Left ventricle myocardium inferior (tissue), 1 donor: ENCODE measurements around the gene NUDT19. TPM values are rescaled to one million over a fixed set of nuclear protein-coding genes. Genes with fewer than 3 reads are reported as not detected.

ENCODE experiments used
- DNase-seq: peaks from one replicate; pipeline ENCODE4 v3.0.0-alpha.2; 2020
- H3K27ac ChIP-seq: fragments of 200-600 bp; replicated peaks from 2 replicates; pipeline ENCODE4 v1.8.0; 2021
- H3K27me3 ChIP-seq: fragments of 200-600 bp; 2 replicates; pipeline ENCODE4 v1.8.0; 2021; ENCODE audit warnings: low read depth
- H3K36me3 ChIP-seq: fragments of 200-600 bp; 2 replicates; pipeline ENCODE4 v1.8.0; 2021
- H3K4me1 ChIP-seq: fragments of 200-600 bp; 2 replicates; pipeline ENCODE4 v1.8.0; 2021
- H3K4me3 ChIP-seq: fragments of 200-600 bp; 2 replicates; pipeline ENCODE4 v1.8.0; 2021; ENCODE audit warnings: mild to moderate bottlenecking, moderate library complexity
- H3K9me3 ChIP-seq: fragments of 200-600 bp; replicated peaks from 2 replicates; pipeline ENCODE4 v1.8.0; 2021
- intact Hi-C: fragments of 100-400 bp; cut with micrococcal nuclease; formaldehyde crosslinking; loops from one replicate; pipeline ENCODE4 v1.11.0; 2022
- total RNA-seq: library from RNA; stranded (reverse); fragmentation: NEBNext Ultra II Directional; extraction: Animal tissue kit (Norgen Biotek cat#: 25700); gene quantifications from one replicate; pipeline ENCODE4 v1.2.1, GENCODE V29; 2021
- TF ChIP-seq, protein P1 (sequence below): fragments of 200-600 bp; IDR thresholded peaks from 2 replicates; pipeline ENCODE4 v1.8.0; 2021; ENCODE audit warnings: antibody characterized with exemption, mild to moderate bottlenecking, borderline replicate concordance
- donor health status: DM: no; HTN: yes; CAD: no; lungs with severe emphysema.

NUDT19 gene
- total RNA-seq, 1 donor from 2014 or later, result 22.7 TPM

DNA sequence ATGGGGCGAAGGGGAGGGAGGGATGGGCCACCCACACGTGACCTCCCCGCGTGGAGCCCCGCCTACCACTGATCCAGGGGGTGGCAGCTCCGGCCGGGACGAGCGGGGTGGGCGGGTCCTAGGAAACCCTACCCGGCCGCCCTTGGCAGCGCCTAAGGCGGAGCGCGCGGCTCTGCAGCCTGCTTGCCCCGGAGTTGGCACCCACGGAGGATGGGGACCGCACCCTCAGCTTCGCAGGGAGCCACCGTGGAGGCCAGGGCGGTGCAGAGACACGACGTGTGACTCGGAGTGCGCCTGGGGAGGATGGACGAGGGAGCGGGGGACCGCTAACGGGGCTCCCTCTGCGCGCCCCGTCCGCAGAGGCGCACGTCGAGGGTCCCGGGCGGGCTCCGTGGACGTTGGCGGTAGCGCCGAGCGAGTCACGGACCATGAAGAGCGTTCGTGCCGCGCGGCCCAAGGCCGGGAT is 15.9 kb upstream of the NUDT19 start, which contains the start of gene RGS9BP:
TSS of gene RGS9BP (plus strand) at position 129 of the 466 bp plus-strand sequence. CDS start 416 bp downstream, outside the sequence.
- H3K27ac ChIP-seq, result peak within 1 kb of the TSS; percentile 93
- H3K27me3 ChIP-seq, result peaks cover 32% of the 10 kb centered on the region
- peaks cover 66% of the 10 kb centered on the region for H3K4me1 ChIP-seq
- DNase-seq, result peak; percentile 89
- no peaks in the 10 kb centered on the region for H3K9me3 ChIP-seq
- TF ChIP-seq, protein P1, sequence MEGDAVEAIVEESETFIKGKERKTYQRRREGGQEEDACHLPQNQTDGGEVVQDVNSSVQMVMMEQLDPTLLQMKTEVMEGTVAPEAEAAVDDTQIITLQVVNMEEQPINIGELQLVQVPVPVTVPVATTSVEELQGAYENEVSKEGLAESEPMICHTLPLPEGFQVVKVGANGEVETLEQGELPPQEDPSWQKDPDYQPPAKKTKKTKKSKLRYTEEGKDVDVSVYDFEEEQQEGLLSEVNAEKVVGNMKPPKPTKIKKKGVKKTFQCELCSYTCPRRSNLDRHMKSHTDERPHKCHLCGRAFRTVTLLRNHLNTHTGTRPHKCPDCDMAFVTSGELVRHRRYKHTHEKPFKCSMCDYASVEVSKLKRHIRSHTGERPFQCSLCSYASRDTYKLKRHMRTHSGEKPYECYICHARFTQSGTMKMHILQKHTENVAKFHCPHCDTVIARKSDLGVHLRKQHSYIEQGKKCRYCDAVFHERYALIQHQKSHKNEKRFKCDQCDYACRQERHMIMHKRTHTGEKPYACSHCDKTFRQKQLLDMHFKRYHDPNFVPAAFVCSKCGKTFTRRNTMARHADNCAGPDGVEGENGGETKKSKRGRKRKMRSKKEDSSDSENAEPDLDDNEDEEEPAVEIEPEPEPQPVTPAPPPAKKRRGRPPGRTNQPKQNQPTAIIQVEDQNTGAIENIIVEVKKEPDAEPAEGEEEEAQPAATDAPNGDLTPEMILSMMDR, result no peak
- H3K4me3 ChIP-seq, result peak within 1 kb of the TSS; percentile 94
- intact Hi-C loops, result no loop called here
- H3K36me3 ChIP-seq, result peaks cover 4% of the 10 kb centered on the region

DNA sequence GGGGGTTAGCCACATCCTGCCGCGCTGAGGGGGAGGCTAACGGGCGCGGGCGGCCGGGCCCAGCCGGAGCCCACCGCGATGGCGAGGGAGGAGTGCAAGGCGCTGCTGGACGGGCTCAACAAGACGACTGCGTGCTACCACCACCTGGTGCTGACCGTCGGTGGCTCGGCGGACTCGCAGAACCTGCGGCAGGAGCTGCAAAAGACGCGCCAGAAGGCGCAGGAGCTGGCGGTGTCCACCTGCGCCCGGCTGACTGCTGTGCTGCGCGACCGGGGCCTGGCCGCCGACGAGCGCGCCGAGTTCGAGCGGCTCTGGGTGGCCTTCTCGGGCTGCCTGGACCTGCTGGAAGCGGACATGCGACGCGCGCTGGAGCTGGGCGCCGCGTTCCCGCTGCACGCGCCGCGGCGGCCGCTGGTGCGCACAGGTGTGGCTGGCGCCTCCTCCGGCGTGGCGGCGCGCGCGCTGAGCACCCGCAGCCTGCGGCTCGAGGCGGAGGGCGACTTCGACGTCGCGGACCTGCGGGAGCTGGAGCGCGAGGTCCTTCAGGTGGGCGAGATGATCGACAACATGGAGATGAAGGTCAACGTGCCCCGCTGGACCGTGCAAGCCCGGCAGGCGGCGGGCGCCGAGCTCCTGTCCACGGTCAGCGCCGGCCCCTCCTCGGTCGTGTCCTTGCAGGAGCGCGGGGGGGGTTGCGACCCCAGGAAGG is 15.3 kb upstream of the NUDT19 start:
- TF ChIP-seq, protein P1, result no peak
- H3K4me3 ChIP-seq, result peak overlapping the region; percentile 94
- no peak for DNase-seq
- H3K27me3 ChIP-seq, result peaks cover 32% of the 10 kb centered on the region
- peaks cover 3% of the 10 kb centered on the region for H3K36me3 ChIP-seq
- peak overlapping the region; percentile 93 for H3K27ac ChIP-seq
- no peaks in the 10 kb centered on the region for H3K9me3 ChIP-seq
- intact Hi-C loops, result no loop called here
- peaks cover 60% of the 10 kb centered on the region for H3K4me1 ChIP-seq

DNA sequence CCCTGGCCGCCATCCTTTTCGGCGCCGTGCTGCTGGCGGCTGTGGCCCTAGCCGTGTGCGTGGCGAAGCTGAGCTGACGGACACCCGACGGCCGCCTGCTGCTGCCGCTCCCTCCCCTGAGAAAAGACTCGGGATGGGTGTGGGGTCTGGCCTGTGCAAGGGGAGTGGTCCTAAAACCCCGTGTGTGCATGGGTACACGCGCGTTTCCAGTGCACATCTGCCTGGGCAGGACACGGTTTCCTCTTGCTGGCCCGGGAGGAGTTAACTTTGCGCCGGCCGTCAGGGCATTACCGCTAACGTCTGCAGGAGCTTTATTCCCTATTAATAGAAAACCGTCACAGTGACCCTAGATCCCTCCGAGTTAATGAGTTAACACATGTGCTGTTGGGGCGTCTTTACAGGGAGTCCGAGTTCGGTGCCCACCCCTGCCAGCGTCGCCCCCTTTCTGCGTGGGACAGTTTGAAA is 14.7 kb upstream of the NUDT19 start:
- Histone ChIP-seq H3K4me3 (peak overlapping the region; percentile 94), H3K9me3 (no peaks in the 10 kb centered on the region), H3K36me3 (no peaks in the 10 kb centered on the region), H3K27me3 (peaks cover 32% of the 10 kb centered on the region), H3K27ac (peak overlapping the region; percentile 93), H3K4me1 (peaks cover 55% of the 10 kb centered on the region)
- intact Hi-C loops, result no loop called here
- no peak for DNase-seq
- TF ChIP-seq, protein P1, result no peak

DNA sequence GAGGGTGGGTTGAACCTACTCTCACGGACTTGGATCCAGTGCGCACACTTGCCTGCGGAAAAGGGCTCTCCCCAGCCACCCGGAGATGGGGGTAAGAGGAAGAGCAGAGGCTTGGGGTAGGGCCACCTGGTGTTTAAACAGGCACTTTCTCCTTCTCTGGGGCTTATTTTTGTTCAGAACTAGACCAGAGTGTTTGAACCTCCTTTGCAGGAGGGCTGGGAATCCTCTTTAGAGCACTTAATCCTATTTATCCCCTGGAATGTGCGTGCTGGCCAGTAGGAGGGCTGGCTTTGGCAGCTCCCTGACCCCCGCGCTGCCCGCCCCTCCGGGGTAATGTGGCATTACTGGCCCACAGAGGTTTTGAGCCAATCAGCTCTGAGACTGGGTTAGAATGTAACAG is 14.0 kb upstream of the NUDT19 start:
- H3K27ac ChIP-seq, result peak overlapping the region; percentile 93
- H3K27me3 ChIP-seq, result peaks cover 32% of the 10 kb centered on the region
- no peaks in the 10 kb centered on the region for H3K9me3 ChIP-seq
- H3K4me1 ChIP-seq, result peaks cover 47% of the 10 kb centered on the region
- TF ChIP-seq, protein P1, result peak; percentile 21
- no peaks in the 10 kb centered on the region for H3K36me3 ChIP-seq
- H3K4me3 ChIP-seq, result peak overlapping the region; percentile 94
- intact Hi-C loops, result no loop called here
- no peak for DNase-seq

DNA sequence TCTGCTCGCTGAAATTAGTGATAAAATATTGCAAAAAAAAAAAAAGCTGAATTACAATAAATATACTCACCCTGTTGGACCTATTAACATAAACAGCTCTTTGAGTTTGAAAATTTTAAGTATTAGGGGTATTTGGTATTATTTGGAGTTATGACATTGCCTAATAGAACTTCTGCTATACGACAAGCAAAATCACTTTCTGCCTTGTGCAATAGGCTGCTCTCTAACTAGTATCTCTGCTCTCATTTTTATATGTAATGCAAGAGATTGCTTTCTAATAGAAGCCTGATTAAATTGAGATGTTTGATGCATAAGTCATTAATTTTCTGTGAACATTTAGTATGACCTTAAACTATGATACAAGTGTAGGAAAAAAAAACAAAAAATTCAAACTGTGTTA is 10.6 kb upstream of the NUDT19 start:
- Histone ChIP-seq H3K4me1 (peaks cover 17% of the 10 kb centered on the region), H3K27me3 (peaks cover 28% of the 10 kb centered on the region), H3K9me3 (no peaks in the 10 kb centered on the region), H3K4me3 (no peak overlapping the region), H3K36me3 (no peaks in the 10 kb centered on the region), H3K27ac (no peak overlapping the region)
- intact Hi-C loops, result no loop called here
- TF ChIP-seq, protein P1, result no peak
- no peak for DNase-seq
